Kidney (tissue), 14 donors: ENCODE measurements around the gene IGLL1. TPM values are rescaled to one million over a fixed set of nuclear protein-coding genes. Genes with fewer than 3 reads are reported as not detected.
"Not testable (repeated sequence)": the region's sequence is repeated elsewhere in the genome, so short reads cannot be mapped to it uniquely, and the experiment has no call there.

Experiments used
- DNase-seq, 5 donors: peaks; one replicate each; pipeline ENCODE4 v3.0.0-alpha.2; 2013 to 2020
- FAIRE-seq: peaks from 2 replicates; lab custom pipeline; 2012; peaks lifted over from hg19 to GRCh38; lab: Jason Lieb, UNC
- H3K27ac ChIP-seq, 2 donors: one replicate each; pipeline ENCODE4 v1.7.0; 2013; ENCODE audit warnings: low read depth in 2 of 2, low read length in 2 of 2, inconsistent platforms in 1 of 2
- H3K27me3 ChIP-seq: one replicate; pipeline ENCODE4 v1.7.1; 2013; ENCODE audit warnings: low read length, inconsistent platforms; ENCODE audit not compliant: control insufficient read depth, insufficient read depth
- H3K36me3 ChIP-seq, 3 donors: one replicate each; pipeline versions ENCODE4 v1.7.0 to v1.7.1; 2013; ENCODE audit warnings: low read length in 3 of 3, control low read depth in 1 of 3, inconsistent platforms in 1 of 3; ENCODE audit not compliant: insufficient read depth in 3 of 3, control insufficient read depth in 2 of 3
- H3K4me1 ChIP-seq, 3 donors: one replicate each; pipeline versions ENCODE4 v1.7.0 to v1.7.1; 2013; ENCODE audit warnings: low read length in 3 of 3, inconsistent platforms in 1 of 3, low read depth in 1 of 3; ENCODE audit not compliant: control insufficient read depth in 2 of 3, insufficient read depth in 2 of 3
- H3K4me3 ChIP-seq, 3 donors: one replicate each; pipeline versions ENCODE4 v1.7.0 to v1.8.1; 2013; ENCODE audit warnings: low read length in 3 of 3, control low read depth in 1 of 3, inconsistent platforms in 1 of 3
- H3K9ac ChIP-seq, 3 donors: one replicate each; pipeline versions ENCODE4 v1.7.0 to v1.7.1; 2013; ENCODE audit warnings: low read length in 3 of 3, control low read depth in 1 of 3, inconsistent platforms in 1 of 3
- H3K9me3 ChIP-seq, 3 donors: one replicate each; pipeline versions ENCODE4 v1.7.0 to v1.7.1; 2013; ENCODE audit warnings: low read length in 3 of 3, control low read depth in 1 of 3, inconsistent platforms in 1 of 3; ENCODE audit not compliant: control insufficient read depth in 2 of 3, insufficient read depth in 1 of 3
- intact Hi-C: fragments of 100-400 bp; cut with DNase I; formaldehyde crosslinking; loops from one replicate; pipeline ENCODE4 v1.11.1; 2022
- polyA plus RNA-seq: library from polyadenylated mRNA; stranded (reverse); fragments of 350-450 nt; fragmentation: Illumina TruSeq; extraction: RNeasy Lipid Tissue Mini Kit (QIAGEN cat#74804); gene quantifications from one replicate; pipeline ENCODE4 v1.2.3, GENCODE V29; 2014; ENCODE audit warnings: low read depth, low replicate concordance; ENCODE audit not compliant: insufficient read depth
- total RNA-seq: library from RNA; stranded (reverse); fragmentation: NEBNext Ultra II Directional; extraction: Animal tissue kit (Norgen Biotek cat#: 25700); gene quantifications from one replicate; pipeline ENCODE4 v1.2.1, GENCODE V29; 2021
- TF ChIP-seq, protein P1 (sequence below): IDR thresholded peaks from 3 replicates; pipeline ENCODE4 v1.5.1; 2012; ENCODE audit warnings: mild to moderate bottlenecking, moderate library complexity, borderline replicate concordance; ENCODE audit not compliant: insufficient read depth; ENCODE audit errors: extremely low read depth
- donor health status: control.
- donor health status: control.
- donor health status: control.
- donor health status: control.
- donor health status: control.
- donor health status: DM: yes; HTN: yes; CAD: no.
- donor health status: Normal renal cell carcinoma (clear cell type).

Gene IGLL1
- total and polyA plus RNA-seq, 2 donors from 2014 or later, result not detected

DNA sequence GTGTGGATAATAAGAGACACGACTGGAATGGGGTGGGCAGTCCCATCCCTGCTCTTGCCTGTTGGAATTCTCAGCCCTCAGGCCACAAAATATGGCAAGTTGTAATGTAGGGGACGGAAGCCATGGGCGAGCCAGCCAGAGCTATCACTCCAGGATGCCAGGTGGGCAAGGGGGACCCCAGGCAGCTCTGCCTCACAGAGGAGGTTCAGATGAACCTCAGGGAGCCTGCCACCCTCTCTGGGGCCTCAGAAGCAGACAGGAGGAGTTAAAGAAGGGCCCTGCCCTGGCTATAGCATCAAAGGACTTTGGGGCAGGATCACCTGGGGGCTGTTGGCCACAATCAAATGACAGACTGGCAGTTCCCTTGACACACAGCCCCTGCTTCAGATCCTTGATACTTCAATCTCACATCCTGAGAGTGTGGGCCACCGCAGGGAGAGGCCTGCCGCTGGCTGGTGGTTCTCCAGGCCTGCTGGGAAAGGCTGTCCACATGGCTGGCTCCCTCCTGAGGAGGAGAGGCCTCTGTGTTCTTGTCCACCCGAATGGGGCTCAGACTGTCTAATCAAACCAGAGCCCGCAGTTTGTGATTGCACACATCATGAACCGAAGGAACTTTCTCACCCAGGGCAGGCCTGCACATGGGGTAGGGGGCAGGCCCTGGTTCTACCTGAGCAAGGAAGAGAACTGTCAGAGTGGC is 31.4 kb downstream of the IGLL1 start:
- Histone ChIP-seq H3K9ac (no peak overlapping the region), H3K27me3 (no peaks in the 10 kb centered on the region), H3K27ac (no peak overlapping the region), H3K4me3 (no peak overlapping the region), H3K4me1 (no peaks in the 10 kb centered on the region), H3K9me3 (no peaks in the 10 kb centered on the region), H3K36me3 (no peaks in the 10 kb centered on the region)
- TF ChIP-seq, protein P1, sequence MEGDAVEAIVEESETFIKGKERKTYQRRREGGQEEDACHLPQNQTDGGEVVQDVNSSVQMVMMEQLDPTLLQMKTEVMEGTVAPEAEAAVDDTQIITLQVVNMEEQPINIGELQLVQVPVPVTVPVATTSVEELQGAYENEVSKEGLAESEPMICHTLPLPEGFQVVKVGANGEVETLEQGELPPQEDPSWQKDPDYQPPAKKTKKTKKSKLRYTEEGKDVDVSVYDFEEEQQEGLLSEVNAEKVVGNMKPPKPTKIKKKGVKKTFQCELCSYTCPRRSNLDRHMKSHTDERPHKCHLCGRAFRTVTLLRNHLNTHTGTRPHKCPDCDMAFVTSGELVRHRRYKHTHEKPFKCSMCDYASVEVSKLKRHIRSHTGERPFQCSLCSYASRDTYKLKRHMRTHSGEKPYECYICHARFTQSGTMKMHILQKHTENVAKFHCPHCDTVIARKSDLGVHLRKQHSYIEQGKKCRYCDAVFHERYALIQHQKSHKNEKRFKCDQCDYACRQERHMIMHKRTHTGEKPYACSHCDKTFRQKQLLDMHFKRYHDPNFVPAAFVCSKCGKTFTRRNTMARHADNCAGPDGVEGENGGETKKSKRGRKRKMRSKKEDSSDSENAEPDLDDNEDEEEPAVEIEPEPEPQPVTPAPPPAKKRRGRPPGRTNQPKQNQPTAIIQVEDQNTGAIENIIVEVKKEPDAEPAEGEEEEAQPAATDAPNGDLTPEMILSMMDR, result no peak
- DNase-seq (no peak), FAIRE-seq (no peak)
- intact Hi-C loops, result no loop called here

DNA sequence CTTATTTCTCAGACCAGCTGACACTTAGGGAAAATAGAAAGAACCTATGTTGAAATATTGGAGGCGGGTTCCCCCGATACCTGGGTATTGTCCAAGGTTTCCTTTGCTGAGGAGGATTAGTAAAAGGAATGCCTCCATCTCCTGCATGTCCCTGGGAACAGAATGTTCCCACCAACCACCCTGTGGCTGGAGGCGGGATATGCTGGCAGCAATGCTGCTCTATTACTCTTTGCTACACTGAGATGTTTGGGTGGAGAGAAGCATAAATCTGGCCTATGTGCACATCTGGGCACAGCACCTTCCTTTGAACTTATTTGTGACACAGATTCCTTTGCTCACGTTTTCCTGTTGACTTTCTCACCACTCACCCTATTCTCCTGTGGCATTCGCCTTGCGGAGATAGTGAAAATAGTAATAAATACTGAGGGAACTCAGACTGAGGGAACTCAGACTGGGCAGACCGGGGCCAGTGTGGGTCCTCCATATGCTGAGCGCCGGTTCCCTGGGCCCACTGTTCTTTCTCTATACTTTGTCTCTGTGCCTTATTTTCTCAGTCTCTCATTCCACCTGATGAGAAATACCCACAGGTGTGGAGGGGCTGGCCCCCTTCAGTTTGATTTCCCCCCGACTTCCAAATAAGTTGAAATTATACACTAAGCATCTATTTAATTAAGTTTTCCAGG is 32.1 kb downstream of the IGLL1 start:
- FAIRE-seq (no peak), DNase-seq (no peak)
- Histone ChIP-seq H3K36me3 (no peaks in the 10 kb centered on the region), H3K4me3 (no peak overlapping the region), H3K4me1 (no peaks in the 10 kb centered on the region), H3K27ac (no peak overlapping the region), H3K9ac (no peak overlapping the region), H3K9me3 (no peaks in the 10 kb centered on the region), H3K27me3 (no peaks in the 10 kb centered on the region)
- TF ChIP-seq, protein P1, result no peak
- intact Hi-C loops, result no loop called here

DNA sequence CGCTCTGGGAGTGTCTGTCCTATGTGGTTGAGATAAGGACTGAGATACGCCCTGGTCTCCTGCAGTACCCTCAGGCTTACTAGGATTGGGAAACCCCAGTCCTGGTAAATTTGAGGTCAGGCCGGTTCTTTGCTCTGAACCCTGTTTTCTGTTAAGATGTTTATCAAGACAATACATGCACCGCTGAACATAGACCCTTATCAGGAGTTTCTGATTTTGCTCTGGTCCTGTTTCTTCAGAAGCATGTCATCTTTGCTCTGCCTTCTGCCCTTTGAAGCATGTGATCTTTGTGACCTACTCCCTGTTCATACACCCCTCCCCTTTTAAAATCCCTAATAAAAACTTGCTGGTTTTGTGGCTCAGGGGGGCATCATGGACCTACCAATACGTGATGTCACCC is 32.7 kb downstream of the IGLL1 start:
- H3K4me1 ChIP-seq, H3K9me3 ChIP-seq, H3K27me3 ChIP-seq, FAIRE-seq, H3K4me3 ChIP-seq, H3K27ac ChIP-seq, intact Hi-C loops, H3K9ac ChIP-seq, H3K36me3 ChIP-seq, DNase-seq: not testable (repeated sequence)

DNA sequence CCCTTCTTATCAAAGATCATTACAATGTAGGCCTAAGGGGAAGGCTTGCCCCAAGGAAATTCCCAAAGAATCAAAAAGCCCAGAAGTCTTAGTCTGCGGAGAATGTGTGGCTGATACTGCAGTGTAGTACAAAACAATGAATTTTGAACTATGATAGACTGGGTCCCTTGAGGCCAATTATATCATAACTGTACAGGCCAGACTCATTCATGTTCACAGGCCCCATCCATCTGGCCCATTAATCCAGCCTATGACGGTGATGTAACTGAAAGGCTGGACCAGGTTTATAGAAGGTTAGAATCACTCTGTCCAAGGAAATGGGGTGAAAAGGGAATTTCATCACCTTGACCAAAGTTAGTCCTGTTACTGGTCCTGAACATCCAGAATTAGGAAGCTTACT is 35.2 kb downstream of the IGLL1 start:
- Histone ChIP-seq H3K4me1 (peaks cover 0 to 6% (median 0%) of the 10 kb centered on the region in 3 donors), H3K27me3 (no peaks in the 10 kb centered on the region), H3K9ac (no peak overlapping the region), H3K4me3 (no peak overlapping the region), H3K27ac (no peak overlapping the region), H3K9me3 (no peaks in the 10 kb centered on the region), H3K36me3 (no peaks in the 10 kb centered on the region)
- TF ChIP-seq, protein P1, result no peak
- DNase-seq (no peak), FAIRE-seq (no peak)
- intact Hi-C loops, result no loop called here

DNA sequence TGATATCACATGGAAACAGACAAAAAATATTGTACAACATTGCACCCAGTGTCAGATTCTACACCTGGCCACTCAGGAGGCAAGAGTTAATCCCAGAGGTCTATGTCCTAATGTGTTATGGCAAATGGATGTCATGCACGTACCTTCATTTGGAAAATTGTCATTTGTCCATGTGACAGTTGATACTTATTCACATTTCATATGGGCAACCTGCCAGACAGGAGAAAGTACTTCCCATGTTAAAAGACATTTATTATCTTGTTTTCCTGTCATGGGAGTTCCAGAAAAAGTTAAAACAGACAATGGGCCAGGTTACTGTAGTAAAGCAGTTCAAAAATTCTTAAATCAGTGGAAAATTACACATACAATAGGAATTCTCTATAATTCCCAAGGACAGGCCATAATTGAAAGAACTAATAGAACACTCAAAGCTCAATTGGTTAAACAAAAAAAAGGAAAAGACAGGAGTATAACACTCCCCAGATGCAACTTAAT is 36.5 kb downstream of the IGLL1 start:
- H3K27me3 ChIP-seq, H3K9me3 ChIP-seq, H3K27ac ChIP-seq, H3K36me3 ChIP-seq, H3K9ac ChIP-seq, H3K4me3 ChIP-seq, FAIRE-seq, DNase-seq, intact Hi-C loops: not testable (repeated sequence)
- peaks cover 0 to 11% (median 0%) of the 10 kb centered on the region in 3 donors for H3K4me1 ChIP-seq
